ENCODE measurements around the gene SLC35B4.

Gene SLC35B4, protein sequence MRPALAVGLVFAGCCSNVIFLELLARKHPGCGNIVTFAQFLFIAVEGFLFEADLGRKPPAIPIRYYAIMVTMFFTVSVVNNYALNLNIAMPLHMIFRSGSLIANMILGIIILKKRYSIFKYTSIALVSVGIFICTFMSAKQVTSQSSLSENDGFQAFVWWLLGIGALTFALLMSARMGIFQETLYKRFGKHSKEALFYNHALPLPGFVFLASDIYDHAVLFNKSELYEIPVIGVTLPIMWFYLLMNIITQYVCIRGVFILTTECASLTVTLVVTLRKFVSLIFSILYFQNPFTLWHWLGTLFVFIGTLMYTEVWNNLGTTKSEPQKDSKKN

DNA sequence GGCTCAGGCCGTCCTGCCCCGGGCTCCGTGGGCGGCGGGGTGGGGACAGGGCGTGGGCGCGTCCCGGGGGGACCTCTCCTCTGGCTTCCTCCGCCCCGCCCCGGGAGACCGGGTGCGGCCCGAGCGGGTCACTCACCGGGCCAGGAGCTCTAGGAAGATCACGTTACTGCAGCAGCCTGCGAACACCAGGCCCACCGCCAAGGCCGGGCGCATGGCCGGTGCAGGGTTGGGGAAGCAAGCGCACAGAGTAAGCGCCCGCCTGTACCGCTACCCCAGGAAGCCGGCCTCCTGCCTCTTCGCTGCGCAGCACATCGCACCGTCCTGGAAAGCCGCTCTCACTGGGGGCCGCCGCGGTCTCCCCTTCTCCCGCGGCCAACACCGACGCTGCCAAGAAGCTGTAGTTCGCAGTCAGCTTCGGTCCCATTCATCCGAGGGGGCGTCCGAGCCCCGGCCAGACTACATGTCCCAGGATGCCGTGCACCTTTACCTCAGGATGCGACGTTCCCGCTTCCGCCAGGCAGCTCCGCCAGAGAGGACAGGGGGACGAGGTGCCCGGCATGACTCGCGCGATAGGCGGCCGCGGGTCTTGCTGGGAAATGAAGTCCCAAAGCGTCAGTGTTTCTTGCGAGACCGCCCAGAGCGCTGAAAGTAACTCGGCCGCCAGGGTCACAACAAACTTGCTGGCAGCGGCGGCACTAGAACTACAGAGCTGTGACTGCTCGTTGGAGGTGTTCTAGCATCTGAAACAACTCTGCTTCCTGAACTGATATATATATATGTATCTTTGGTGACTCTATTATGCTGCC, at the start of gene SLC35B4:
Gene SLC35B4 (minus strand): TSS at position 392 of the 806 bp plus-strand sequence. CDS start 179 bp downstream, at position 213.
- peak; percentile 95 for DNase-seq (ENCODE audit: low read depth, low spot score)

DNA sequence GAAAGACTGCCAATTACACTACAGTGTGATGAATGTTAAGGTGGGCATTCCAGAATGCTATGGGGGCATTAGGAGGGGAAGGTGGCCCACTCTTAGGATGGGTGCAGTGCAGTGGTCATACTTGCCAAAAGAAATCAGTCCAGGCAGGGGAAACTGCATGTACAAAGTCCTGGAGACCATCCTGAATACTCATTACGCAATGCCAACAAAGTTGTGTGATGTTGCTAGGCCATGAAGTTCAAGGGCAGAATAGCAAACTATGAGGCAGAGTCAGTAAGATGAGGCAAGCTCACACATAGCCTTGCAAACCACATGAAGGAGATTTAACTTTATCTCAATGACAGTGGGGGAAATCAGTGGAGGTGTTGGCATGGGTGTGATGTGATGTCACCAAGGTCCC, 49.8 kb upstream of the SLC35B4 start:
- no peak for DNase-seq (ENCODE audit: low read depth, low spot score)

DNA sequence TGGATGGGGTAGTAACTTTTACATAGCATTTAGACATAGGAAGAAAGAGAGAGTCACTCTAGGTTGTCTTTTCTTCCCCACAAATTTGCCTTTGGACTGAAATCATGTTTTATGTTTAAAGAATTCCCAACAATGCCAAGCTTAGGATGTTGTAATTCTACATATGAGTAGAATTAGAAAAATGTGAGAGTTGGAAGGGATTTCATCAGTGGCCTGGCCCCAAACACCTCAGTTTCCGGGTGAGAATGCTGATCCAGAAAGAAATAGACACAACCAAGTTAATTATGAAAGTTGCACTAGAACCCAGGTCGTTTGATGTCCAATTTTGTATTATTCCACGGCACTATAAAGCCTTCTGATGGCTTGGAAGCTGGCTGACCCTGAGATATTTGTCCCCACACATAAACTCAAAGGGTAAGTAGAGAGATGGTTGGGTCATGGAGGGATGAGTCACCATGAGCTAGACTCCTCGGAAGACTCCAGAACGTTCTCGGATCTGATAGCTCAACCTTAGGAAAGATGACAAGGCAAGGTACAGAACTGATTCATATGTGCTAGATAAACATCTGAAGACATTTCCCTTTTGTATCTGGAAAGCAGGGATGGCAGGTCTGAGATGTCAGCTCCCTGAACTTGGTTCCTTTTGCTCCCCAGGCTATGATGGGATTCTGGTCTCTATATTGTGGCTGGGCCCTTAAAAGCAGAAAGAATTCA, 48.8 kb upstream of the SLC35B4 start:
- DNase-seq (ENCODE audit: low read depth, low spot score) = no peak

DNA sequence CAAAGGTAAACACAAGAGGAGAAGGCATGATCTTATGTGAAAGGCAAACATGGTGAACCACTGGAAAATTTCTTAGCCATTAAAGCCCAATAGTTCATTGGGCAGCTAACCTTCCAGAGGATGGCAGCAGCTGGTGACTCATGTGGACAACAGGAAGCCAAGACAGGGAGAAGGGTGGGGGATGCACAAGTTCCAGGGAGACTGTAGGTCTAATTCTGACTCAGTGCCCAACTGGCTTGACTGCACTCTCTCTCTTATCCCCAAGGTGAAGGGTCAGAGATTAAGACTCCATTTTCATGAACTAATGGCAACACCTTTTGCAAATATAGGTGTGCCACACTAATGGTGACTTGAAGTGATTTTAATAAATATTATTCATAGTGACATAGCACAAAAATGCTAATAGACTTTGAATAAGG, 47.9 kb upstream of the SLC35B4 start:
- DNase-seq (ENCODE audit: low read depth, low spot score) = no peak

DNA sequence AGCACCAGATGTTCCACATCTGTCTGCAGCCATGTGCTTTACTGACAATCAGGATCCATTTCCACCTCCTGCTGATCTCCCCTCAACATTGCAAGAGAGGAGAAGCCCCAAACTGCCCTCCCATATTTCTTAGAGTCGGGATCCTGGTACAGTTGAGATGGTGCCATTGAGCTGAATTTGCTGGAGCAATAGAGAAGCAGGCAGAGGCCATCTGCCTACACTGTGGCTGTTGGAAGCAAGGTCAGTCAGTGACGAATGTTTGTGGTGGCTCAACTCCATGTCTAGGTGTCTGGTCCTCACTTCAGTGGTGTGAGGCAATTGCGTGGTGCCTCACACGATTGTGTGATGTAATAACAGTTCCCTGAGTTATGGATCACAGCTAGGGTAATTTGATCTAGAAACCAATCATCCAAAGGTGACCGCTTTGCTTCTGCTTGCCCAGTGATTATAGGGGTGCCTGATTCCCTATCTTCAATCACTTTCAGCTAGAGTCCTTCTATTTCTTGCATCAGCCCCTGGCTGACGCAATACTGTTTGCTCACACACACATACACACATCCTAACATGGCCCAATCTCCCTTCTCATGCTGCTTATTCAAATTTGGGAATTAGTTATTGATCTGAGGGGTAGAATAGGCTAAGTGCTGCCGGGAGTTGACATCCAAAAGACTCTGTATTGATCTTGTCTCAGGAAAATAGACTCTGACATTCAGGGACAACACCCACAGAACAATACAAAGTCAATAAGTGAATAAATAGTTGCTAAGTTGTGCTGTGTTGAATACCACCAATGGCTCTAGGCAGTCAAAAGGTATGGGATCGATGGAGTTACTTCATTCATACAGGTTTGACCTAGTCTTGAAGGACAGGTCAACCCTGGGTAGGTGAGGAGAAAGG, 46.1 kb upstream of the SLC35B4 start:
- no peak for DNase-seq (ENCODE audit: low read depth, low spot score)

DNA sequence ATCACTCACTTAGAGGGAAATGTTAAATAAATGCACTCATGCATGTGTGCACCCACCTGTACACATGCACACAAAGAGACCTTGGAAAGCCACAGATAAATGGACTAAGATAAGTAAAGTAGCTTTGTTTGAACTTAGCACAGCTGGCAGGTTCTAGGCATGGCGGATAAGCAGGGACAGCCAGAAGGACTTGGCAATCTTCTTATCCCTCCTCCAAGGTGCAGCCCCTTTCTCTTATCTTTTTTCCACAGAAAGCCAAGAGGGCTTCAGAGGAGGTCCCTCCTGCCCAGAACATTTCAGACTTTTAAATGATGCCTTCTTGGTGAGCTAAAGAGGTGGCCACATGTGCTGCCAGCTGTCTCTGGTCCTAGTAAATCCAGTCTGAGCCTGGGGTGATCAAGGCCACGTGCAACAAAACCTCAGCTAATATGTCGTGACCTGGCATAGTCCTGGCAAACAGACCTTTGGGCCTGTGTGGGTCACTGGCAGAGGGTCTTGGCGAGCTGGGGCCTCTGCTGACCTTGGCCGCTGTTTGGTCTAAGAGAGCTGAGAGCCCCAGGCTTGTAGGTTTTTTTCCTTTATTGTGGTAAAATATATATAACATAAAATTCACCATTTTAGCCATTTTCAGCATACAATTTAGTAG, 43.2 kb upstream of the SLC35B4 start:
- no peak for DNase-seq (ENCODE audit: low read depth, low spot score)

DNA sequence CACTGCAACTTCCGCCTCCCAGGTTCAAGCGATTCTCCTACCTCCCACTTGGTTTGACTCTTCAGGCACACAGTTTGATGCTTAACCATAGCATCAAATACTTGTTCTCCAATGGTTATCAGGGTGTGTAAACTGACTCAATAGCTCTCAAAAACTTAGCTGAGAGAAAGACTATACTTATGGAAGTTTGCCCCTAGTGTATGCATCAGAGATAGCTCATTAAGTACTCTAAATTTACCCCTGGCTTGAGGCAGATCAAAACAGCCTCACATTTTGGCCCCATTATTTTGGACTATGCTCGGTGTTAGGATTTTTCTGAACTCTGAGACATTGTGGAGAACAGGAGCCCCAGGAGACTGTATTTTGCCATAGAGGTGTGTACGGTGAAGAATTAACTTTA, 40.8 kb upstream of the SLC35B4 start:
- no peak for DNase-seq (ENCODE audit: low read depth, low spot score)

DNA sequence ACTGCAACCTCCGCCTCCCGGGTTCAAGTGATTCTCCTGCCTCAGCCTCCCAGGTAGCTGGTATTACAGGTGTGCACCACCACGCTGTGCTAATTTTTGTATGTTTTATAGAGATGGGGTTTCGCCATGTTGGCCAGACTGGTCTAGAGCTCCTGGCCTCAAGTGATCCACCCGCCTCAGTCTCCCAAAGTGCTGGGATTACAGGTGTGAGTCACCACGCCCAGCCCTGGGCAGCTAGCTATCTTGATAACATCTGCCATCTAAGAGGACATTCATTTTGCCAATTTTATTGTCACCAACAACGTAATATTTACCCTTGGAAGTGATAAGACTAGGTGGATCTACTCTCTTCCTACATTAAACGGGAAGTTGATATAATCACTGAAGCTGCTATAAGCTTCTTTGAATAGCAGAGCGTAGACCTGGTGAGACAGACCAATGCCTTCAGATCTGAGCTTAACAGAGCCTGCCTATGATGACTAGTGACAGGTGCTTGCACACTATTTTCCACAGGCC, 39.7 kb upstream of the SLC35B4 start:
- no peak for DNase-seq (ENCODE audit: low read depth, low spot score)

DNA sequence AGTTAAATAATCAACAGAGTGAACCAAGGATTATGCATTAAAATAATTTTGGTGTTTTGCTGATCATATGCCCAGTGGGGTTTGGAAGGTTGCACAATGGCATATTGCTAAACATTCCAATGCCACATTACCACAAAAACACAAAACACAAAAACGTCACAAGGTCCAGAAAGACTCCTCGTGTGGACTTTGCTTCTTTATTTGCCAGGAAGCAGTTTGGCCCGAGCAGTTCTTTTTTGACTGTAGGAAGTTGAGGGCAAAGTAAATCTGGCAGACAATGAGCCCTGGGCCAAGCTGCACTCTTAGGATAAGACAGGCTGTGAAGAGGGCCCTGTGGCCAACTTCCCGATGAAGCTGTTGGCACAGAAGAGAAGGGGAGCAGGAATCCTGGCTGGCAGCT, 39.2 kb upstream of the SLC35B4 start:
- DNase-seq (ENCODE audit: low read depth, low spot score) = no peak

DNA sequence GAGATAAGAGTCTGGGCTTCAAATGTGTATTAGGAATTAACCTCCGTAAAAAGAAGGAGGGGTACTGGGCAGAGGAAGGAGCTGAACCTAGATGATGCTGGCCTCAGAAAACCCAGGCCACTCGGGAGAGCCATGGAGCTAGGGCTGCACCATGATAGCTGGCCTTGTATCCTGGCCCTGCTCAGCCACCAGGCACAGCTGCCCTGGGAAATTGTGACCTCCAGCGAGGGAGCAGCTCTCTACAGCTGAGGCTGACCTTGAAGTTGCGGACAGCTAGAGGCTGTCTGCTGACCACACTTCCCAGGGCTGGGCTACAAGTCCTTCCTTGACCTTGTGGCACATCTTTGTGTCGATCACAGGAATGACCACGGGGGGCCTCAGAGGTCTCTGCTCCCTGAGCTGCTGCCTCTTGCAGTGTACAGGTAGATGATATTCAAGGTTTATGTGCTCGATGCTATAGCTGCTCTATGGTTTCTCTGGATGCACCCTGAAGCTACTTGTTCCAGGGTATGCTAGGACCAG, 38.3 kb upstream of the SLC35B4 start:
- no peak for DNase-seq (ENCODE audit: low read depth, low spot score)

DNA sequence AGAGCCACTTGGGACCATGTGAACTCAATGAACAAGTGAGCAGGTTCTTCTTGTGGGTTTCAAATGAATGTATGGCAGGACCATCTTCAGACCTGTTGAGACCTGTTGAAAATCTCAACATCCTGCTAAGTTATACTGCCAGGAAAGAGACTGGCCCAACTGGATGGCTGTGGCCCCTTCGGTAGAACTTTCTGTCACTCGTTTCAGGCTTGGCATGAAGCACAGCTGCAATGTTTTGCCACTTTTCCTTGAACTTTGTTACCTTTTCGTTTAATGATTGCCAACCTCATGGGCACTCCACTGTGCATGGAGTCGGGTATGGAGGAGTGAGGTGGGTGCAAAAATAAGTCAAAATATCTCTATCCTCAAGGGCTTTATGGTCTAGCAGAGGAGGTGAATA, 36.7 kb upstream of the SLC35B4 start:
- no peak for DNase-seq (ENCODE audit: low read depth, low spot score)

DNA sequence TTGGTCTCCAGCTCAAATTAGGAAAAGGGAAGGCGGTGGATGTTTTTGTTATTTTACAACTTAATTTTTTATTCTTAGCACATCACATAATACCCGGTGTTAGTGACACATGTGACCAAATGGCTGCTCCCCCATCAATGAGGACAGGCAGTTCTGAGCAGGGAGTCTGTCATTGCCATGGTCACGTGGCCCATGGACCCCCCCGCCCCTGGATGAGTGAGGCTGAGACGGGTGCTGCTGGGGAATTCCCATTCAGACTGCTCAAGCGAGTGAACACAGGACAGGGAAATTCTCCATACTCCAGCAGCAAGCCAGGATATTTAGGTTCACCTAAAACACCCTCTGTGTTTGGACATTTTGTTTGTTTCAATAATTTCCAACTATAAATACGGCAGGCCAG, 34.7 kb upstream of the SLC35B4 start:
- no peak for DNase-seq (ENCODE audit: low read depth, low spot score)

DNA sequence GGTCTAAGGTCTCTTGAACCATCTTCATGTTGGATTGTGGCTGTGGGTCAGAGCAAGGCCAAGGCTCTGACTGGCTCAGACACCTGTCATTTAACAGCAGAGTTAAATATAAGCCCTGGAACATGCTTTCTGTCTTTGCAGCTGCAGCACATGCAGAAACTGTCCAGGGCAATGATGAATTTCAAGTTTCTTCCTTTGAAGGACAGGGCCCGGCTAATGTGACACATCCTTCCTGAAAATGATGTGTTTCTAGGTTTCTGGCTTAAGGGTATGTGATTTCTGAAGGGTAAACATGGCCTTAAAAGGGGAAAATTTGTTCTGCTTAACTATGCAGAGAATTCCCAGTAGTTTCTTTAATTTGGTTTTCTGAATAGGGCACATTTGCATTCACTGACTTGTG, 34.0 kb upstream of the SLC35B4 start:
- no peak for DNase-seq (ENCODE audit: low read depth, low spot score)

DNA sequence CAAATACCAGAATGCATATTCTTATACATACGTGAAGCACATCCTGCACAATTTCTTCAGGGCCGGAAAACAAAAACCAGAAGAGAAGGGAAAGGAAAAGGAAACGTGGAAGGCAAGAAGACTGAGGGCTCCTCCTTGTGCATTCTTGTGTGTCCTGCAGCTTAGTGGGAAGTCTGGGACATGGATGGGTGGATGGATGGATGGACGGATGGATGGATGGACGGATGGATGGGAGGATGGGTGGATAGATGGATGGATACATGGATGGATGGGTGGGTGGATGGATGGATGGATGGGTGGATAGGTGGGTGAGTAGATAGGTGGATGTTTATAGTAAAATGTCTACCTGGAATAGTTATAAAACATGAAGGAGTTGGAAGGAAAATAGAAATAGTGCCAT, 30.8 kb upstream of the SLC35B4 start:
- DNase-seq (ENCODE audit: low read depth, low spot score) = no peak

DNA sequence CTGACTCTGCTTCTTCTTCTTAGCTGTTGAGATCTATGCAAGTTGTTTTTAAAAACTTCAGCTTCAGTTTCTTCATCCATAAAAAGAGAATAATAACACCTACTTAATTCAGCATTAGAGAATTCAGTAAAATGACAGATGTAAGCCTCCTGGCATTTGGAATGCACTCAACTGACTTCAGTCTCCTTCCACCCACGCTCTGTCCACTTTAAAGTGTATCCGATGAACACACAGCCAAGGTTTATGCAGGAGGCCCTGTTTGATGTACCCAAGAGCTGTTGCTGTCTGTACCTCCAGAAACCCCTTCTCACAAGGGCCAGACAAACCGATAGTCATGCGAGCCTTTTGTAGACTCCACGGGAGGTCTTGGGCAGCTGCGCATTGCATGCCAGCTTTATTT, 27.1 kb upstream of the SLC35B4 start:
- no peak for DNase-seq (ENCODE audit: low read depth, low spot score)

DNA sequence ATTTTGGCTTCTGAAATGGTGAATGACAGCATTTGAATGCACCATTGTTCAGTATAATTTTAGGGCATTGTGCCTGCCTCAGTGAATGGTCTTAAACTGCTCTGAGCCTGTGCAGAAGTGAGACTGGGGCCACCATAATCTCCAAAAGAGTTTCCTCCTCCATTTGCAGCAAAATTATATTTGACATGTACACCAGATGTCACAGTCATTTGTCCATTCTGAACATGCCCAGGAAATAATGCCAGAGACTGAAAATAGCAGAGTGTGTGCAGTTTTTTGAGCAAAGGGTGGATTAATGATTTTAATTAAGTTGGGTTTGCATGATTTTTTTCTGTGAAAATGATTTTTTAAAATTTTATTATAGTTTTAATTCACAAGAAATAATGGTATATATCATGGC, 26.4 kb upstream of the SLC35B4 start:
- DNase-seq (ENCODE audit: low read depth, low spot score) = no peak

DNA sequence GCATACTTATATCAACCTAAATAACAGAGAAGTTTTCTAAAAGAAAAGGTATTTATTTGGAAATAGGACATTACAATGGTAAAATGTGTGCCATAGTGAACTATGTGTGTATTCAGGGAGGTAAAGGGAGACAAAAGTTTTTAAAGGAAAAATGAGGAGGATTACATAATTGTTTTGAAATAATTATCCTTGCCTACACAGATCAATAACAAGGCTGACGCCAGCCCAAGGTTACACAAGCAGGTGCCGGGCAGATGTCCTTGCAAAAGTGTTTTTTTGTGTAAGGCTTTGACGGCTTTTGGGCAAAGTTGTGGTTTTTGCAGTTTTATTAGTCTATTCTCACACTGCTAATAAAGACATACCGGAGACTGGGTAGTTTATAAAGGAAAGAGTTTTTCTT, 22.7 kb upstream of the SLC35B4 start:
- no peak for DNase-seq (ENCODE audit: low read depth, low spot score)

DNA sequence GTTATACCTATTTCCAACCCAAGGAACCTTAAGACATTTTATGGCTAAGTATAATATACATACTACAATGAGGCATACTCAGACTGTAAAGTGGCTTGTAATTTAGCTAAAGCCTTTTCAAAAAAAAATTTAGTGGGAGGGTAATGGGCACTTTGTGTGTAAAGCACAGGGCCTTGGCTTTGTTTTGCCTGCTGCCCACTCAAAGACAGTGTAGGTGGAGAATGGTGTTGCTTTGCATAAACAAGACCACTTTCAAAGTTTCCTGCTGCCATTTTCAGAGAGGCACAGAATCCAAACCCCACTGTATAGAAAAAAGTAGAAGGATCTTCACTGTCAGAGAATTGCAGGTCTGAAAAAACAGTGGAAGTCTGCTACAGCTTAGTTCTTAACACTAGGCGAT, 21.2 kb upstream of the SLC35B4 start:
- no peak for DNase-seq (ENCODE audit: low read depth, low spot score)

DNA sequence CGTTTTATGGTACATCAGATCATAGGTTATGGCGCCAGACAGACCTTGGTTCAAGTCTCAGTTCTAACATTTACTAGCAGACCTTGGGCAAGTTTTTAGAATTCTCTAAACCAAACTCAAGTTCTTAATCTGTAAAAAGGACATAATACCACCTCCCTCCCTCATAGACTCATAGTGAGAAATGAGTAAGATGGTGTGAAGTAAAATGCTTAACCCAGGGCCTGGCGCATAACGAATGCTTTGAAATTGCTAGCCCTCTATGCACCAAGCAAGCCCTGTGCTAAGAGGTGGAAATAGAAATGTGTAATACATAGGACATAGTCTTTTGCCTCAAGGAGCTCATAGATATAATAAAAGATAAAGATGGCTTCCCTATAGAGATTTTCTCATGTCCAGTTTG, 17.7 kb upstream of the SLC35B4 start:
- DNase-seq (ENCODE audit: low read depth, low spot score) = no peak

DNA sequence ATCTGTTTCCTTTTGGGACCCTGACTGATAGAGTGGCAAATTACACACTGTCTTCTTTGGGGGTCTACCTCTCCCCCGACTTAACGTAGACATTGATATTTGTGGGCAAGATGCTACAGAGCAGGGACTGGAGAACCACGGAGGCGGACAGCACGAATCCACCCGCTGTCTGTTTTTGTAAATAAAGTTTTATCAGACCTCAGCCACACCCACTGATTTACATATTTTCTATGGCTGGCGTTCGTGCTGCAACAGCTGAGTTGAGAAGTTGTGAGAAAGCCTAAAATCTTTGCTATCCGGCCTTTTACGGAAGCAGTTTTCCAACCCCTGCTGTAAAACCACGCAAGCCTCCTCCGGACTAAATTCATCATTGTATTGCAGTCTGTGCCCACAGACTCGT, 17.2 kb upstream of the SLC35B4 start:
- DNase-seq (ENCODE audit: low read depth, low spot score) = no peak

DNA sequence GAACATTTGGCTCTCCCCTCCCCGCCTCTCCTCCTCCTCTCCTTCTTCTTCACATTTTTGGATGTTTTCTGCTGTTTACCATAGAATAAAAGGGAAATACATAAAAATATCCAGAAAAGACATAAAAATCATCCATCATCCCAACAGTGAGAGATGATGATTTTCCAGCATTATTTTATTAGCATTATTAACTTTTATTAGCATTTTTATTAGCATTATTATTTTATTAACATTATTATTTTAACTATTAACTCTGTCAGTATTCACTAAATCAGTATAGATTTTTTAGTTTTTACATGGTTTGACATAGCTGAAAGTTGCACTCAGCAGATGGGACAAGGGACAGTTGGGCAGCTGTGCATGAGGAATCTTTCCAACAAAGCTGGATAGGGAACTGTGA, 16.2 kb upstream of the SLC35B4 start:
- no peak for DNase-seq (ENCODE audit: low read depth, low spot score)
